Fibroblast of mammary gland (primary cell): ENCODE measurements around the gene GRIK4.
A peak's percentile ranks its signal among the peaks of the same experiment; 100 is the strongest.

Experiments
- DNase-seq: peaks from one replicate; pipeline ENCODE4 v3.0.0-alpha.2; 2010; ENCODE audit warnings: low read depth
- H3K4me3 ChIP-seq: 2 replicates; pipeline ENCODE4 v1.5.1; 2011; ENCODE audit warnings: low read depth, mild to moderate bottlenecking, low read length, moderate library complexity; ENCODE audit not compliant: control insufficient read depth
- CTCF ChIP-seq: conservative IDR thresholded peaks from 2 replicates; pipeline ENCODE4 v1.5.1; 2011; ENCODE audit warnings: low read depth, low read length, inconsistent platforms; ENCODE audit not compliant: control insufficient read depth, insufficient read depth

The GRIK4 gene

GRCh38 chr11:120906766-120907165, 395.2 kb downstream of the GRIK4 start:
- no peak for TF ChIP-seq CTCF
- H3K4me3 ChIP-seq = no peak overlapping the region
- no peak for DNase-seq

- TF ChIP-seq CTCF = no peak
- no peak overlapping the region for H3K4me3 ChIP-seq
- DNase-seq = no peak
Measured at GRCh38 chr11:120907971-120908370, 396.4 kb downstream of the GRIK4 start.

- no peak for DNase-seq
- no peak for TF ChIP-seq CTCF
- H3K4me3 ChIP-seq = no peak overlapping the region
Measured at GRCh38 chr11:120908461-120909181, 397.1 kb downstream of the GRIK4 start.

- no peak for DNase-seq
- no peak for TF ChIP-seq CTCF
- no peak overlapping the region for H3K4me3 ChIP-seq
Measured at GRCh38 chr11:120909676-120910416, 398.3 kb downstream of the GRIK4 start.

- TF ChIP-seq CTCF = no peak
- no peak overlapping the region for H3K4me3 ChIP-seq
- DNase-seq = no peak
Measured at GRCh38 chr11:120911943-120912342, 400.4 kb downstream of the GRIK4 start.

- DNase-seq = peak; percentile 57
- H3K4me3 ChIP-seq = no peak overlapping the region
- peak; percentile 47 for TF ChIP-seq CTCF
Measured at GRCh38 chr11:120912504-120912903, 401.0 kb downstream of the GRIK4 start.
